HL-60 (cell line): ENCODE measurements around the gene SEC24D.

ENCODE experiments used
- CTCF ChIP-seq: IDR thresholded peaks from one replicate; pipeline ENCODE4 v1.5.1; 2011; ENCODE audit warnings: low read length, control low read depth, inconsistent platforms; ENCODE audit not compliant: insufficient read depth
- POLR2AphosphoS5 ChIP-seq: IDR thresholded peaks from 2 replicates; pipeline ENCODE4 v1.6.1; 2012; ENCODE audit warnings: low read depth
- REST ChIP-seq: IDR thresholded peaks from 2 replicates; pipeline ENCODE4 v1.6.1; 2012; ENCODE audit warnings: low read depth; ENCODE audit not compliant: insufficient replicate concordance

- TF ChIP-seq CTCF (no peak), POLR2AphosphoS5 (no peak), REST (no peak)
Observed at GRCh38 chr4:118734491-118735205, 101.3 kb downstream of the SEC24D start.
